Osteocyte (in vitro differentiated cells): ENCODE measurements around the gene PTPN3. TPM values are rescaled to one million over a fixed set of nuclear protein-coding genes. Genes with fewer than 3 reads are reported as not detected.

Source experiments
- DNase-seq: peaks from one replicate; pipeline ENCODE4 v3.0.0; 2021; ENCODE audit warnings: mixed read lengths; ENCODE audit not compliant: unreplicated experiment; ENCODE audit errors: extremely low spot score
- H3K27ac Mint-ChIP-seq: one replicate; pipeline ENCODE4 v1.8.0; 2021; ENCODE audit warnings: mild to moderate bottlenecking, mixed read lengths; ENCODE audit not compliant: unreplicated experiment
- H3K27me3 Mint-ChIP-seq: one replicate; pipeline ENCODE4 v1.8.0; 2021; ENCODE audit warnings: mixed read lengths; ENCODE audit not compliant: unreplicated experiment
- H3K36me3 Mint-ChIP-seq: one replicate; pipeline ENCODE4 v1.8.0; 2021; ENCODE audit warnings: mixed read lengths; ENCODE audit not compliant: unreplicated experiment
- H3K4me1 Mint-ChIP-seq: one replicate; pipeline ENCODE4 v1.8.0; 2021; ENCODE audit warnings: mixed read lengths; ENCODE audit not compliant: unreplicated experiment
- H3K4me3 Mint-ChIP-seq: one replicate; pipeline ENCODE4 v1.8.0; 2021; ENCODE audit warnings: mild to moderate bottlenecking, moderate library complexity, mixed read lengths; ENCODE audit not compliant: unreplicated experiment
- H3K9me3 Mint-ChIP-seq: one replicate; pipeline ENCODE4 v1.8.0; 2021; ENCODE audit warnings: mixed read lengths; ENCODE audit not compliant: unreplicated experiment
- total RNA-seq: library from RNA; stranded (reverse); gene quantifications from 2 replicates; pipeline ENCODE4 v1.2.1, GENCODE V29; 2021
- TF ChIP-seq, protein P1 (sequence below): fragments of 200-600 bp; sonication (generic); IDR thresholded peaks from 2 replicates; pipeline ENCODE4 v1.5.0; 2021; ENCODE audit warnings: antibody characterized with exemption, mild to moderate bottlenecking, moderate library complexity

Gene PTPN3
- total RNA-seq, 1 donor from 2014 or later = 4.7 TPM

DNA sequence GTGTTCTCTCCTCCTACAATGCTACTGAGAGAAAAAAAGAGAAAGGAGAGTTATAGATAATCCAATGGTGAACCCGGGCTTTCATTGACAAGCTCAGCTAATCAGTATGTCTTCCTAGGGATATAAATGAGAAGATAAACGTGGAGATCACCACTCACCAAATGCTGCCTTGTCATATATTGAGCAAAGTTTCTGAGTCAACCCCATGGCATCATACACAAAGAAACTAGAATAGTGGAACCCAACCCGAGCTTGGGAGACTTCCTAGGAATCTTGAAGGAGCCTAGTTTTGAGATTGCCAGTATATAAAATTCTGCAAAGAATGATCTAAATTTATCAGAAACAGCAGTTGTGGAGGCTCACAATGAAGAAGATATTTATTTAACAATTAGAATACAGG is 47.8 kb downstream of the PTPN3 start:
- H3K4me3 Mint-ChIP-seq = no peak overlapping the region
- no peaks in the 10 kb centered on the region for H3K27me3 Mint-ChIP-seq
- peak; percentile 4 for DNase-seq
- H3K4me1 Mint-ChIP-seq = peaks cover 31% of the 10 kb centered on the region
- peaks cover 2% of the 10 kb centered on the region for H3K36me3 Mint-ChIP-seq
- TF ChIP-seq, protein P1, sequence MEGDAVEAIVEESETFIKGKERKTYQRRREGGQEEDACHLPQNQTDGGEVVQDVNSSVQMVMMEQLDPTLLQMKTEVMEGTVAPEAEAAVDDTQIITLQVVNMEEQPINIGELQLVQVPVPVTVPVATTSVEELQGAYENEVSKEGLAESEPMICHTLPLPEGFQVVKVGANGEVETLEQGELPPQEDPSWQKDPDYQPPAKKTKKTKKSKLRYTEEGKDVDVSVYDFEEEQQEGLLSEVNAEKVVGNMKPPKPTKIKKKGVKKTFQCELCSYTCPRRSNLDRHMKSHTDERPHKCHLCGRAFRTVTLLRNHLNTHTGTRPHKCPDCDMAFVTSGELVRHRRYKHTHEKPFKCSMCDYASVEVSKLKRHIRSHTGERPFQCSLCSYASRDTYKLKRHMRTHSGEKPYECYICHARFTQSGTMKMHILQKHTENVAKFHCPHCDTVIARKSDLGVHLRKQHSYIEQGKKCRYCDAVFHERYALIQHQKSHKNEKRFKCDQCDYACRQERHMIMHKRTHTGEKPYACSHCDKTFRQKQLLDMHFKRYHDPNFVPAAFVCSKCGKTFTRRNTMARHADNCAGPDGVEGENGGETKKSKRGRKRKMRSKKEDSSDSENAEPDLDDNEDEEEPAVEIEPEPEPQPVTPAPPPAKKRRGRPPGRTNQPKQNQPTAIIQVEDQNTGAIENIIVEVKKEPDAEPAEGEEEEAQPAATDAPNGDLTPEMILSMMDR = no peak
- H3K27ac Mint-ChIP-seq = no peak overlapping the region
- no peaks in the 10 kb centered on the region for H3K9me3 Mint-ChIP-seq

DNA sequence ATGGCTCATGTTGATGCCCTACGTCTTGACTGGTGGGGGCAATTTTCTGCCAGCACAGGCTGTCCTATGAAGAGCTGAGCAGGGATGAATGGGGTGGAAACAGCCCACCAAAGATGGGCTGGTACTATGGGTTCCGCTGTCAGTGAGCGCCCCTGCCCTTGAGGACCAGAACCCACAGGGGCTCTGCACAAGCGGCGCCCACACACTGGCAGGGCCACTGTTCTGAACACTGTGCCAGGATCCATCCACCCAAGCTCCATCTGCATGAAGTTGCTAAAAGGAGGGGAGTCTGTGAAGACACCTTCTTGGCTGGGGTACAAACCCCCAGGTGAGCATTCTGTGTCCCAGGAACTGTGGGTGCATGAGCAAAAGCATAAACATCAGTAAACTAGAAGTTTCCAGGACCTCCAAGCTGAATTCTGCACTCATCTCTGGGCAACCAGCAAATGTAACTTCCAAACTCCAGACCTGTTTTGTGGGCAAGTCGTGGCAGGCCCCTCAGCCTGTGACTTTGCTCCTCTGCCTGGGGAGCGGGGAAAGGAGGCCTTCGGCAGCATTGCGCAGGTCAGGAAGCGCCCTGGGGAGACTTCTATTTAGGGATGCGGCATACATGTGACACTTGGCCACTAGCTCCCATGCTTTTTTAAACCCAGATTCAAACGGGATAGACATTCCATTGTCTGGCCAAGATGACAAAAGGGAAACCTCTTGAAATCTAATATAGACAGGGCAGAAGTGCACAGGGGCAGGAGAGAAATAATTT is 48.9 kb downstream of the PTPN3 start:
- peaks cover 2% of the 10 kb centered on the region for H3K36me3 Mint-ChIP-seq
- no peak overlapping the region for H3K4me3 Mint-ChIP-seq
- H3K27ac Mint-ChIP-seq = no peak overlapping the region
- no peaks in the 10 kb centered on the region for H3K27me3 Mint-ChIP-seq
- H3K9me3 Mint-ChIP-seq = no peaks in the 10 kb centered on the region
- TF ChIP-seq, protein P1 = no peak
- H3K4me1 Mint-ChIP-seq = peaks cover 30% of the 10 kb centered on the region
- peak; percentile 65 for DNase-seq

GRCh38 chr9:109448223-109448622 is 49.9 kb downstream of the PTPN3 start:
- Mint-ChIP-seq H3K27me3 (no peaks in the 10 kb centered on the region), H3K27ac (peak overlapping the region; percentile 20), H3K4me3 (no peak overlapping the region), H3K4me1 (peaks cover 20% of the 10 kb centered on the region), H3K9me3 (no peaks in the 10 kb centered on the region), H3K36me3 (peaks cover 2% of the 10 kb centered on the region)
- TF ChIP-seq, protein P1 = no peak
- DNase-seq = peak; percentile 73

GRCh38 chr9:109447329-109448076 is 50.6 kb downstream of the PTPN3 start:
- H3K4me1 Mint-ChIP-seq = peaks cover 14% of the 10 kb centered on the region
- peaks cover 2% of the 10 kb centered on the region for H3K36me3 Mint-ChIP-seq
- no peaks in the 10 kb centered on the region for H3K9me3 Mint-ChIP-seq
- H3K4me3 Mint-ChIP-seq = no peak overlapping the region
- no peak overlapping the region for H3K27ac Mint-ChIP-seq
- peak; percentile 63 for DNase-seq
- TF ChIP-seq, protein P1 = no peak
- H3K27me3 Mint-ChIP-seq = no peaks in the 10 kb centered on the region

- no peak for DNase-seq
- TF ChIP-seq, protein P1 = no peak
- H3K27ac Mint-ChIP-seq = no peak overlapping the region
These were observed 53.3 kb downstream of the PTPN3 start for GRCh38 chr9:109444771-109445320.

More at GRCh38 chr9:109444771-109445320, 53.3 kb downstream of the PTPN3 start:
- Mint-ChIP-seq H3K27me3 (no peaks in the 10 kb centered on the region), H3K9me3 (no peaks in the 10 kb centered on the region), H3K4me1 (peaks cover 19% of the 10 kb centered on the region), H3K4me3 (no peak overlapping the region), H3K36me3 (no peaks in the 10 kb centered on the region)
